B cell (primary cell): ENCODE results near the gene MRNIP. TPM values are rescaled to one million over a fixed set of nuclear protein-coding genes. Genes with fewer than 3 reads are reported as not detected.
A peak's percentile ranks its signal among the peaks of the same experiment; 100 is the strongest.

Experiments used
- ATAC-seq: fragments of 200-7000 bp; cut with Tn5 transposase; one replicate; pipeline ENCODE4 v1.10.0; 2021; ENCODE audit warnings: low read depth, mild to moderate bottlenecking, moderate number of reproducible peaks, moderate library complexity
- CTCF ChIA-PET: fragments of 350-600 bp; sonication (Branson Sonifier 250); formaldehyde crosslinking; loops from one replicate; lab custom pipeline; 2021; ENCODE audit warnings: antibody characterized with exemption, inconsistent platforms; lab: Charles Lee
- POLR2A ChIA-PET: fragments of 350-600 bp; sonication (Branson Sonifier 250); formaldehyde crosslinking; loops from one replicate; lab custom pipeline; 2021; ENCODE audit warnings: antibody characterized with exemption; lab: Charles Lee
- DNase-seq: peaks from one replicate; pipeline ENCODE4 v3.0.0; 2013
- H2AFZ ChIP-seq: 2 replicates; pipeline ENCODE4 v1.6.1; 2012; ENCODE audit warnings: mild to moderate bottlenecking, low read depth, low read length; ENCODE audit not compliant: insufficient read depth, poor library complexity, severe bottlenecking
- H3K27ac ChIP-seq, 2 donors: 1 replicate in 1 of 2; 2 replicates in 1 of 2; pipeline ENCODE4 v1.5.1; 2012 to 2013; ENCODE audit warnings: low read length in 2 of 2, mild to moderate bottlenecking in 2 of 2, moderate library complexity in 1 of 2
- H3K27me3 ChIP-seq, 4 experiments: fragments of 200-600 bp in 1 of 4; sonication (generic) in 1 of 4; replicated peaks in 1 of 4; 1 replicate in 2 of 4; 2 replicates in 2 of 4; pipeline versions ENCODE4 v1.6.1 to v1.7.0; 2013 to 2016; ENCODE audit warnings: low read length in 3 of 4, mild to moderate bottlenecking in 2 of 4, mixed read lengths in 1 of 4, moderate library complexity in 1 of 4; ENCODE audit not compliant: insufficient read depth in 4 of 4, control insufficient read depth in 3 of 4; ENCODE audit errors: control extremely low read depth in 1 of 4
- H3K36me3 ChIP-seq, 2 experiments: replicated peaks in 1 of 2; 1 replicate in 1 of 2; 2 replicates in 1 of 2; pipeline versions ENCODE4 v1.6.1 to v1.7.1; 2013; ENCODE audit warnings: low read length in 1 of 2; ENCODE audit not compliant: insufficient read depth in 2 of 2, control insufficient read depth in 1 of 2; ENCODE audit errors: control extremely low read depth in 1 of 2, extremely low read depth in 1 of 2
- H3K4me1 ChIP-seq, 2 donors: fragments of 200-600 bp in 1 of 2; sonication (generic) in 1 of 2; 1 replicate in 1 of 2; 2 replicates in 1 of 2; pipeline versions ENCODE4 v1.5.1 to v1.6.1; 2013 to 2017; ENCODE audit warnings: low read length in 2 of 2; ENCODE audit not compliant: control insufficient read depth in 2 of 2, insufficient read depth in 2 of 2
- H3K4me2 ChIP-seq: replicated peaks from 2 replicates; pipeline ENCODE3; 2012; ENCODE audit warnings: mild to moderate bottlenecking, low read depth, low read length; ENCODE audit not compliant: poor library complexity, severe bottlenecking
- H3K4me3 ChIP-seq, 5 experiments: fragments of 200-600 bp in 1 of 5; sonication (generic) in 1 of 5; 1 replicate in 3 of 5; 2 replicates in 2 of 5; pipeline versions ENCODE4 v1.5.1 to v1.7.0; 2011 to 2016; ENCODE audit warnings: low read length in 4 of 5, mild to moderate bottlenecking in 4 of 5, low read depth in 2 of 5, control low read depth in 1 of 5, moderate library complexity in 1 of 5; ENCODE audit not compliant: insufficient read depth in 1 of 5; ENCODE audit errors: control extremely low read depth in 1 of 5, extremely low read depth in 1 of 5
- H3K79me2 ChIP-seq: fragments of 200-600 bp; sonication (generic); one replicate; pipeline ENCODE4 v1.6.0; 2016; ENCODE audit warnings: low read length; ENCODE audit not compliant: control insufficient read depth, insufficient read depth
- H3K9ac ChIP-seq: fragments of 200-600 bp; sonication (generic); 2 replicates; pipeline ENCODE4 v1.6.1; 2017; ENCODE audit warnings: mild to moderate bottlenecking, low read length, moderate library complexity
- H3K9me3 ChIP-seq, 3 donors: one replicate each; pipeline versions ENCODE4 v1.6.1 to v1.7.1; 2013; ENCODE audit warnings: low read length in 2 of 3; ENCODE audit not compliant: control insufficient read depth in 2 of 3, insufficient read depth in 1 of 3; ENCODE audit errors: control extremely low read depth in 1 of 3
- H4K20me1 ChIP-seq: 2 replicates; pipeline ENCODE4 v1.6.0; 2012; ENCODE audit warnings: mild to moderate bottlenecking, low read length; ENCODE audit not compliant: insufficient read depth, control insufficient read depth, poor library complexity, severe bottlenecking
- H3K27ac Mint-ChIP-seq: one replicate; pipeline ENCODE4 v1.8.0; 2021; ENCODE audit warnings: mixed read lengths
- H3K27me3 Mint-ChIP-seq: one replicate; pipeline ENCODE4 v1.8.0; 2021; ENCODE audit warnings: mixed read lengths
- H3K4me1 Mint-ChIP-seq: one replicate; pipeline ENCODE4 v1.8.0; 2021; ENCODE audit warnings: mixed read lengths
- H3K4me3 Mint-ChIP-seq: one replicate; pipeline ENCODE4 v1.8.0; 2021; ENCODE audit warnings: mixed read lengths
- H3K9me3 Mint-ChIP-seq: one replicate; pipeline ENCODE4 v1.8.0; 2022; ENCODE audit warnings: mixed read lengths; ENCODE audit not compliant: insufficient read depth
- CTCF ChIP-seq: fragments of 200-600 bp; IDR thresholded peaks from one replicate; pipeline ENCODE4 v1.8.0; 2022; ENCODE audit warnings: antibody characterized with exemption, mild to moderate bottlenecking
- EZH2 ChIP-seq: IDR thresholded peaks from 2 replicates; pipeline ENCODE4 v1.6.1; 2012; ENCODE audit warnings: borderline replicate concordance, low read depth, mild to moderate bottlenecking, moderate library complexity, low read length; ENCODE audit not compliant: insufficient read depth, poor library complexity, severe bottlenecking
- WGBS: methylation state at CpG from one replicate; pipeline ENCODE4 v1.1.5; 2013; ENCODE audit warnings: missing lambda C conversion rate; ENCODE audit not compliant: insufficient coverage; 5-methylcytosine and 5-hydroxymethylcytosine counted together
- intact Hi-C: fragments of 100-400 bp; cut with micrococcal nuclease; formaldehyde crosslinking; loops from one replicate; pipeline ENCODE4 v1.10.0; 2022
- polyA plus RNA-seq: library from polyadenylated mRNA; depleted of rRNA; stranded (reverse); fragments of >200 nt; gene quantifications from 2 replicates; pipeline ENCODE4 v1.2.3, GENCODE V29; 2012
- total RNA-seq, 2 donors: library from RNA; stranded (reverse); fragments of 120-200 nt in 1 of 2; gene quantifications; 1 replicate in 1 of 2; 2 replicates in 1 of 2; pipeline versions ENCODE4 v1.2.3 to v1.2.4, GENCODE V29; 2013 to 2022

The MRNIP gene
- total and polyA plus RNA-seq, 2 donors (not counting 1 experiment from before 2014, with no cell fraction given), result 152 to 178 TPM

GRCh38 chr5:179820483-179821297 is 37.9 kb downstream of the MRNIP start, which contains the start of gene SQSTM1:
TSS of gene SQSTM1 (plus strand) at chr5:179820905. CDS start at chr5:179820937, 32 bp downstream.
- H3K9ac ChIP-seq, result peak within 1 kb of the TSS; percentile 98
- no peaks in the 10 kb centered on the region for H3K9me3 Mint-ChIP-seq
- peaks cover 40 to 52% of the 10 kb centered on the region in 2 donors for H3K4me1 ChIP-seq
- under 1% methylated on average over 81 of the region's 81 CpGs for WGBS
- ChIA-PET CTCF (interaction anchor here (0.9 to 2.5 kb wide), 8 partner anchors 12 to 154 kb away, joined by 3 to 24 read pairs (median 3); partner anchors contain the start of gene MGAT4B), POLR2A (interaction anchor here (0.5 to 3.4 kb wide), 10 partner anchors 8 to 212 kb away, joined by 3 to 44 read pairs (median 7); partner anchors contain the start of genes HNRNPH1, MAML1, MGAT4B and MRNIP)
- peak within 1 kb of the TSS; percentile 98 for H3K27ac Mint-ChIP-seq
- peaks cover 57% of the 10 kb centered on the region for H3K4me1 Mint-ChIP-seq
- H3K4me3 ChIP-seq, result peak within 1 kb of the TSS; percentile 22 to 94 (median 81)
- no peaks in the 10 kb centered on the region for H3K27me3 Mint-ChIP-seq
- peak within 1 kb of the TSS; percentile 98 for H3K4me3 Mint-ChIP-seq
- TF ChIP-seq CTCF (no peak), EZH2 (no peak)
- peak within 1 kb of the TSS; percentile 98 for H3K4me2 ChIP-seq
- peaks cover 0 to 6% (median 0%) of the 10 kb centered on the region in 4 experiments for H3K27me3 ChIP-seq
- H3K36me3 ChIP-seq, result peaks cover 2 to 28% of the 10 kb centered on the region in 2 experiments
- H3K27ac ChIP-seq, result peak within 1 kb of the TSS; percentile 91 to 98
- intact Hi-C loops, result loop anchor here (1.0 kb wide), 3 partner anchors 9 to 122 kb away; partner anchors contain the start of genes CANX and MRNIP
- DNase-seq, result peak; percentile 93
- H4K20me1 ChIP-seq, result peaks cover 50% of the 10 kb centered on the region
- H2AFZ ChIP-seq, result peak within 1 kb of the TSS; percentile 66
- peaks cover 62% of the 10 kb centered on the region for H3K79me2 ChIP-seq
- ATAC-seq, result peak; percentile 54
- H3K9me3 ChIP-seq, result peaks cover 0 to 3% (median 0%) of the 10 kb centered on the region in 3 donors
